NT2/D1 (cell line): ENCODE data around the gene NEU4.

Experiments
- DNase-seq: peaks from one replicate; pipeline ENCODE4 v3.0.0-alpha.2; 2011; ENCODE audit warnings: low read depth, low spot score
- H3K27me3 ChIP-seq: 2 replicates; pipeline ENCODE4 v1.6.0; 2011; ENCODE audit warnings: mild to moderate bottlenecking; ENCODE audit not compliant: insufficient read length, insufficient read depth
- H3K36me3 ChIP-seq: 2 replicates; pipeline ENCODE4 v1.6.1; 2011; ENCODE audit warnings: mild to moderate bottlenecking, low read length, mixed read lengths; ENCODE audit not compliant: insufficient read depth, insufficient read length
- H3K4me1 ChIP-seq: 2 replicates; pipeline ENCODE4 v1.5.1; 2011; ENCODE audit not compliant: insufficient read depth, insufficient read length
- H3K4me3 ChIP-seq: 2 replicates; pipeline ENCODE4 v1.5.1; 2011; ENCODE audit warnings: low read depth; ENCODE audit not compliant: insufficient read length
- H3K9ac ChIP-seq: 2 replicates; pipeline ENCODE4 v1.6.0; 2011; ENCODE audit warnings: low read depth; ENCODE audit not compliant: insufficient read length
- H3K9me3 ChIP-seq: 2 replicates; pipeline ENCODE4 v1.5.1; 2011; ENCODE audit warnings: mild to moderate bottlenecking, low read length; ENCODE audit not compliant: insufficient read depth
- SUZ12 ChIP-seq: IDR thresholded peaks from 2 replicates; pipeline ENCODE4 v1.6.1; 2011; ENCODE audit not compliant: insufficient read length, insufficient read depth; ENCODE audit errors: extremely low read depth
- YY1 ChIP-seq: IDR thresholded peaks from 2 replicates; pipeline ENCODE4 v1.6.1; 2011; ENCODE audit not compliant: insufficient read length, insufficient read depth
- ZNF274 ChIP-seq: IDR thresholded peaks from 2 replicates; pipeline ENCODE4 v1.6.1; 2011; ENCODE audit warnings: mild to moderate bottlenecking, low read depth, low read length

Gene NEU4

DNA sequence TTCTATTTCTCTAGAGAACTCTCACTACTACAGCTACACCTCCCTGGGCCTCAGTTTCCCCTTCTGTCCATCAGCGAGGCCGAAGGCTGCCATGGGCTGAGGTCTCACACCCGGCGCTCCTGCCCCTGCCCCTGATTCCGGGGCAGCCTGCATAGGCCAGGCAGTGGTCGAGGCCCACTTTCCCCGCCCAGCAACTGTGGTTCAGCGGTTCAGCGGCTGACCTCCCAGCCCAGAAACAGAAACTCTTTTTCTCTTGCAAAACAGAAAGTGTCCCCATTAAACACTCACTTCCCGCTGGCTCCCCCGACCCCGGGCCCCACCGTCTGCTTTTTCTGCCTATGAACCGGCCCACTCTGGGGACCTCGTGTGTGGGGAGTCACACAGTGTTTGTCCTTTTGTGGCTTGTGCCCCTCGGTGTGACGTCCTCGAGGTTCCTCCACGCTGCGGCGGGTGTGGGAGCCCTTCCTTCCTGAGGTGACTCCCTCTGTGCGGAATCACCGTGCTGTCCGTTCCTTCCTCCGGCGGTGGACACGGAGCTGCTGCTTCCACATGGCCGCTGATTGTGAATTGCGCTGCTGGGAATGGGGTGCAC, 33.7 kb downstream of the NEU4 start:
- TF ChIP-seq ZNF274 (no peak), YY1 (no peak), SUZ12 (no peak)
- H3K27me3 ChIP-seq, result peaks cover 12% of the 10 kb centered on the region
- H3K36me3 ChIP-seq, result no peaks in the 10 kb centered on the region
- DNase-seq, result no peak
- no peak overlapping the region for H3K4me3 ChIP-seq
- no peaks in the 10 kb centered on the region for H3K9me3 ChIP-seq
- peak overlapping the region; percentile 17 for H3K9ac ChIP-seq
- peaks cover 10% of the 10 kb centered on the region for H3K4me1 ChIP-seq

DNA sequence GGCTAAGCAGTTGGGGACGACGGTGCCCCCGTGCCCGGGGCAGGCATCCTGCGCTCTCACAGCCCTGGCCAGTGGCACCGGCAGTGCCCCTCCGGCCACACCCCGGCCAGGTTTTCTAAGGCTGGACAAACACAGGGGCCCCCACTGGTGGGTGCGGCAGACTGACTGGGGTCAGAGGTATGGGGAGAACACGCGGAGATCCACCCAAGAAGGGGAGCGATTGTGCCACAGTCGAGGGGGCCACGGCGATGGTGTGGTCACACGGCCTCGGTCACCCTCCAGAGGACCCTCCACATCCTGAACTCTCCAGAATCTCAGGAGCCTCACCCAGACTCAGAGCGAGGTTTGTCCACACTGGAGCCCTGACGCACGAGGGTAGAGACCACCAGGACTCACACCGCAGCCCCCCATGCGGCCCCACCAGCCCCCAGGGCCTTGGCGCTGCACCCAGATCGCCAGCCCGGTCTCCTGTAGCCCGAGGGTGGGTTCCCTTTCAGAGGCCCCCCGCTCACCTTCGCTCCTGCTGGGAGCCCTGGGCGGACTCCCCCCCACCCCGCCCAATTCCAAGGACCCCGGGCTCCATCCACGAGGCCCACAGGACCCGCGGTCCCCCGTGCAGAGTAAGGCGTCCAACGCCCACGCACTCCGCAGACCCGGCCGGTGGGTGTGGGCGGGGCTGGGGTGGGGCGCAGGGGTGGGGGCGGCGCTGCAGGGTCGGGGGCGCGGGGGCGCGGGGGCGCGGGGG, 34.5 kb downstream of the NEU4 start:
- H3K9ac ChIP-seq, result no peak overlapping the region
- H3K4me3 ChIP-seq, result no peak overlapping the region
- DNase-seq, result no peak
- no peaks in the 10 kb centered on the region for H3K9me3 ChIP-seq
- peaks cover 12% of the 10 kb centered on the region for H3K27me3 ChIP-seq
- peaks cover 10% of the 10 kb centered on the region for H3K4me1 ChIP-seq
- TF ChIP-seq ZNF274 (no peak), SUZ12 (no peak), YY1 (no peak)
- no peaks in the 10 kb centered on the region for H3K36me3 ChIP-seq

DNA sequence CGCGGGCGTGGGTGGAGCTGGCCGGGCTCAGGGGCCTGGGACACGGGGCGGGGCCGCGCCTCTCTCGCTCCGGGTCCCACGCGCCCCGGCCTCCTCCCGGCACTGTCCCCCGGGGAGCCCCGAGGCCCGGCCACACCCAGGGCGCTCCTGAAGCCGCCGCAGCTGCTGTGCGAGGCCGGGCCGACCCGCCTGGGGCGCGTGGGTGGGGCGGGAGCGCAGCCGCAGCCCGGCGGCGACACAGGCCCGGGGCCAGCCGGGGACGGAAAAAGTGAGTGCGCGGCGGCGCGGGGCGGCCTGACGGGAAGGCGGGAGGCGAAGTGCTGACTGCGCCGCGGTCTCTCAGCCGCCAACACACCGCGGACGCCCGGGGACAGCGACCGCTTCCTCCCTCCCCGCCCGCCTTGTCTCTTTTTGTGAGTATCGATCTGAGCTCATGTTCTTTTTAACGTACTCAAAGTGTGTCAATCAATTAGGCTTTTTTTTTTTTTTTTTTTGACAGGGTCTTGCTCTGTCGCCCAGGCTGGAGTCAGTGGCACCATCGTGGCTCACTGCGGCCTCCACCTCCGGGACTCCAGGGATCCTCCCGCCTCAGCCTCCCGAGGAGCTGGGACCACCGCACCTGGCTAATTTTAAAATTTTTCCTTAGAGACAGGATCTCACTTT, 35.2 kb downstream of the NEU4 start:
- DNase-seq, result peak; percentile 15
- peaks cover 10% of the 10 kb centered on the region for H3K4me1 ChIP-seq
- H3K4me3 ChIP-seq, result peak overlapping the region; percentile 29
- peaks cover 12% of the 10 kb centered on the region for H3K27me3 ChIP-seq
- no peaks in the 10 kb centered on the region for H3K9me3 ChIP-seq
- peak overlapping the region; percentile 69 for H3K9ac ChIP-seq
- no peaks in the 10 kb centered on the region for H3K36me3 ChIP-seq
- TF ChIP-seq ZNF274, result no peak
- no peak for TF ChIP-seq SUZ12
- TF ChIP-seq YY1, result no peak

DNA sequence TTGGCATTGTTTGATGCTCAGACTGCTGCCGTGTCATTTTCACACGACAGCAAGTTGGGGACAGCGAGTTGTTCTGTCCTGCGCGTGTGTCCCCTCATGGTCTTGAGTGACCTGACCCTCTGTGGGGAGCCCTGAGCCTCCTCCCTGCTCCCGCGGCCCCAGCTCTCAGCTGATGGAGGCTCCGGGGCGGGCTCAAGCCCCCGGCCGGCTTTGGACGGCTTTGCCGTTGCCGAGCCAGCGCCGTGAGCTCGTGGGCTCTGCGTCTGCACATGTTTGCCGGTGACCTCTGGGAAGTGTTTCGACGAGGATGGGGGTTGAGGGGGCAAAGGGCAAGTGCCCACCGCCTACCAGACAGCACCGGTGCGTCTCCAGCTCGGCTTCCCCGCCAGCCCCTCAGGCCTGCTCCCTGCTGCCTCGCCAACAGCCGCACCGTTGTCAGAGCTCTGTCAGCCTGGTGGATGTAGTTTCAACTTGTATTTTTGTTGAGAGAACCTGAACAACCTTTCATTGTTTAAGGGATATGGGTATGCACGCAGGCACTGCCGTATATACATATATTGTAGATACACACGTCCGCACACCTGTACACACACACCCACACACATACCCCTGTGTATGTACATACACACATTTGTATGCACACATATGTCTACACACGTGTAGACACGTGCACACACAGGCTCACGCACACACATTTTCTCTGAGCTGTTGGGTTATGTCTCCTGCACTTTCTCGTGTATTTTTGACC, 36.0 kb downstream of the NEU4 start:
- DNase-seq, result no peak
- Histone ChIP-seq H3K36me3 (no peaks in the 10 kb centered on the region), H3K4me1 (peaks cover 10% of the 10 kb centered on the region), H3K9ac (peak overlapping the region; percentile 69), H3K9me3 (no peaks in the 10 kb centered on the region), H3K27me3 (peaks cover 12% of the 10 kb centered on the region), H3K4me3 (no peak overlapping the region)
- TF ChIP-seq SUZ12 (no peak), YY1 (no peak), ZNF274 (no peak)

DNA sequence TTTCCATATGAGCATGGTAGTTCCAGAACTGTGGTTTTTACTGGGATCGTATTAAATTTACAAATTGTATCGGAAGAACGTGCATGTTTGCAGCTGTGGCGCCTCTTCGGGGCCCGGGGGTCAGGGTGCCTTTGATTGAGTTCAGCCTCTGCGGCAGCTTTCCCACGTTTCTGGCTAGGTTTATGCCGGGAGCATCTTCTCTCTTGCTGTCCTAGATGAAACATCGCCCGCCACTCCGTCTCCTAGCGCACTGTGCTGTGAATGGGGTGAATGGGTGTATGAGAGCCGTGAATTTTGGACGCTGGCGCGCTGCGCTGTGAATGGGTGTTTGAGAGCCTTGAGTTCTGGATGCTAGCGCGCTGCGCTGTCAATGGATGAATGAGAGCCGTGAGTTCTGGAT, 37.4 kb downstream of the NEU4 start:
- no peaks in the 10 kb centered on the region for H3K36me3 ChIP-seq
- no peaks in the 10 kb centered on the region for H3K9me3 ChIP-seq
- no peak overlapping the region for H3K9ac ChIP-seq
- peaks cover 12% of the 10 kb centered on the region for H3K27me3 ChIP-seq
- no peak for TF ChIP-seq SUZ12
- TF ChIP-seq ZNF274, result no peak
- TF ChIP-seq YY1, result no peak
- no peak overlapping the region for H3K4me3 ChIP-seq
- H3K4me1 ChIP-seq, result peaks cover 14% of the 10 kb centered on the region
- no peak for DNase-seq

DNA sequence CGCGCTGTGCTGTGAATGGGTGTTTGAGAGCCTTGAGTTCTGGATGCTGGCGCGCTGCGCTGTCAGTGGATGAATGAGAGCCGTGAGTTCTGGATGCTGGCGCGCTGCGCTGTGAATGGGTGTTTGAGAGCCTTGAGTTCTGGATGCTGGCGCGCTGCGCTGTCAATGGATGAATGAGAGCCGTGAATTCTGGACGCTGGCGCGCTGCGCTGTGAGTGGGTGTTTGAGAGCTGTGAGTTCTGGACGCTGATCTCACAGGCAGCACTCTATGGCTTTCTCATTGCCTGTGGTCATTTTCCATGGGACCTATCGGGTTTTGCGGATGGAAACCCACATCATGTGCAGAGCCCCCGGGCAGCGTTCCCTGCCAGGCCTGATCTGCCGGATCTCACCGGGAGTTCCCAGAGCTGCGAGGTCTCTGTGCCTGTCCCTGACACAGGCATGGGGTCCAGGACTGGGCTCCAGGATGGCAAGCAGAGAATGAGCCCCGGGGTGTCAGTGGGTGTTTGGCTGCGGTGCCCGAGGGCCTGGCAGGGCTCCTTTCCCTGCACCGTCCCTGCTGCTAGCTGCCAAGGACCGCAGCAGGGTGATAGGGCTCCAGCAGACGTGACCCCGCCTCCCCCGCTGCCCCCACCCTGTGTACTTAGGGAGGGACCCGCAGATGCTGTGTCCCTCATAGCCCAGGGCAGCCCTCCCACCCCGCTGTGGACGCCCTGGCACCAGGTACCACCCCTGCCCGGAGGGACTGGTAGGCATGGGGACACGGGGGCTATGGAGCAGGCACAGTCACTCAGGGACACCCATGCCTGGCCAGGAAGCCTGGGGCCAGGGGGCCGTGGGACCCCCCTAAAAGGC, 40.0 kb downstream of the NEU4 start:
- H3K36me3 ChIP-seq, result no peaks in the 10 kb centered on the region
- H3K9me3 ChIP-seq, result no peaks in the 10 kb centered on the region
- H3K9ac ChIP-seq, result peak overlapping the region; percentile 44
- peaks cover 7% of the 10 kb centered on the region for H3K4me1 ChIP-seq
- H3K4me3 ChIP-seq, result no peak overlapping the region
- H3K27me3 ChIP-seq, result peaks cover 12% of the 10 kb centered on the region
- no peak for TF ChIP-seq ZNF274
- TF ChIP-seq SUZ12, result no peak
- no peak for TF ChIP-seq YY1
- no peak for DNase-seq
